Measurements from ENCODE around the gene TAS2R19. TPM values are rescaled to one million over a fixed set of nuclear protein-coding genes. Genes with fewer than 3 reads are reported as not detected.
"Not testable (repeated sequence)": the region's sequence is repeated elsewhere in the genome, so short reads cannot be mapped to it uniquely, and the experiment has no call there.

The TAS2R19 gene
- total RNA-seq: 1.7 and 3.4 TPM in 2 replicates

- DNase-seq (ENCODE audit: low read depth in 2 of 2): no peak
These were observed at the start of gene TAS2R19 for GRCh38 chr12:11022520-11022919. TSS of gene TAS2R19 (minus strand) at chr12:11022620. CDS start at chr12:11022571, 49 bp downstream.

- peak; percentile 45 to 50 for DNase-seq (ENCODE audit: low read depth in 2 of 2)
These were observed 49.0 kb upstream of the TAS2R19 start for GRCh38 chr12:11071414-11071813.

- DNase-seq (ENCODE audit: low read depth in 2 of 2): peak in 1 of 2 donors; percentile 12
These were observed 48.6 kb upstream of the TAS2R19 start for GRCh38 chr12:11070999-11071398.

- no peak for DNase-seq (ENCODE audit: low read depth in 2 of 2)
These were observed 47.5 kb upstream of the TAS2R19 start for GRCh38 chr12:11069854-11070365.

GRCh38 chr12:11067514-11067913 lies 45.1 kb upstream of the TAS2R19 start:
- DNase-seq (ENCODE audit: low read depth in 2 of 2): no peak

- not testable (repeated sequence) for DNase-seq (ENCODE audit: low read depth in 2 of 2)
These were observed 39.8 kb upstream of the TAS2R19 start, which contains the start of gene TAS2R46 for GRCh38 chr12:11062194-11062593. TSS of gene TAS2R46 (minus strand) at chr12:11062294. CDS start at chr12:11062294, 0 bp downstream.

- DNase-seq (ENCODE audit: low read depth in 2 of 2): no peak
These were observed 37.4 kb upstream of the TAS2R19 start for GRCh38 chr12:11059784-11060183.

GRCh38 chr12:11059041-11059440 lies 36.6 kb upstream of the TAS2R19 start:
- DNase-seq (ENCODE audit: low read depth in 2 of 2): no peak

- peak in 1 of 2 donors; percentile 10 for DNase-seq (ENCODE audit: low read depth in 2 of 2)
These were observed 32.9 kb upstream of the TAS2R19 start for GRCh38 chr12:11055306-11055705.

GRCh38 chr12:11049806-11050531 lies 27.5 kb upstream of the TAS2R19 start:
- DNase-seq (ENCODE audit: low read depth in 2 of 2): not testable (repeated sequence)

GRCh38 chr12:11041366-11041765 lies 18.9 kb upstream of the TAS2R19 start:
- not testable (repeated sequence) for DNase-seq (ENCODE audit: low read depth in 2 of 2)

- DNase-seq (ENCODE audit: low read depth in 2 of 2): no peak
These were observed 17.7 kb upstream of the TAS2R19 start for GRCh38 chr12:11040162-11040561.

- peak in 1 of 2 donors; percentile 65 for DNase-seq (ENCODE audit: low read depth in 2 of 2)
These were observed 16.8 kb upstream of the TAS2R19 start for GRCh38 chr12:11039171-11039570.

GRCh38 chr12:11033959-11034358 lies 11.5 kb upstream of the TAS2R19 start:
- DNase-seq (ENCODE audit: low read depth in 2 of 2): not testable (repeated sequence)

GRCh38 chr12:11031307-11031706 lies 8.9 kb upstream of the TAS2R19 start, which contains the start of gene TAS2R31:
TSS of gene TAS2R31 (minus strand) at chr12:11031407. CDS start at chr12:11031335, 72 bp downstream.
- DNase-seq (ENCODE audit: low read depth in 2 of 2): no peak

- DNase-seq (ENCODE audit: low read depth in 2 of 2): no peak
These were observed 3.7 kb upstream of the TAS2R19 start for GRCh38 chr12:11026118-11026517.

- no peak for DNase-seq (ENCODE audit: low read depth in 2 of 2)
These were observed 967 bp upstream of the TAS2R19 start for GRCh38 chr12:11023387-11023786.

- DNase-seq (ENCODE audit: low read depth in 2 of 2): no peak
These were observed 5.5 kb downstream of the TAS2R19 start for GRCh38 chr12:11016937-11017336.

- DNase-seq (ENCODE audit: low read depth in 2 of 2): peak in 1 of 2 donors; percentile 59
These were observed 6.5 kb downstream of the TAS2R19 start for GRCh38 chr12:11015775-11016430.

- DNase-seq (ENCODE audit: low read depth in 2 of 2): no peak
These were observed 8.2 kb downstream of the TAS2R19 start for GRCh38 chr12:11014234-11014633.

- DNase-seq (ENCODE audit: low read depth in 2 of 2): no peak
These were observed 14.8 kb downstream of the TAS2R19 start for GRCh38 chr12:11007608-11008007.

- no peak for DNase-seq (ENCODE audit: low read depth in 2 of 2)
These were observed 24.2 kb downstream of the TAS2R19 start, which contains the start of gene TAS2R20 for GRCh38 chr12:10998204-10998603. TSS of gene TAS2R20 (minus strand) at chr12:10998304. CDS start at chr12:10997875, 429 bp downstream.

Measured in dermis microvascular lymphatic vessel endothelial cell (primary cell).